ENCODE results near the gene DHFR. TPM values are rescaled to one million over a fixed set of nuclear protein-coding genes. Genes with fewer than 3 reads are reported as not detected.
A peak's percentile ranks its signal among the peaks of the same experiment; 100 is the strongest.

Gene DHFR
- total RNA-seq, 2 experiments from 2014 or later: 105 to 107 TPM

GRCh38 chr5:80623999-80624398 lies 30.8 kb downstream of the DHFR start:
- no peaks in the 10 kb centered on the region for H3K27me3 Mint-ChIP-seq

GRCh38 chr5:80622756-80623155 lies 32.0 kb downstream of the DHFR start:
- H3K4me3 Mint-ChIP-seq: no peak overlapping the region
- CTCF ChIA-PET: interaction anchor here (0.8 to 1.0 kb wide), 3 partner anchors 30 to 1249 kb away, joined by 4 to 5 read pairs (median 4); no protein-coding TSS in a partner anchor
- no peak overlapping the region for H3K27ac Mint-ChIP-seq
- no peaks in the 10 kb centered on the region for H3K9me3 Mint-ChIP-seq (ENCODE audit: low read depth)
- H3K4me1 Mint-ChIP-seq: no peaks in the 10 kb centered on the region
- intact Hi-C loops (cut with DNase I, micrococcal nuclease): no loop called here
- DNase-seq (no peak), ATAC-seq (no peak)
- H3K36me3 Mint-ChIP-seq (ENCODE audit: low read depth): peaks cover 37% of the 10 kb centered on the region
- POLR2A ChIA-PET: no interaction called here
- H3K27me3 Mint-ChIP-seq: no peaks in the 10 kb centered on the region

More at GRCh38 chr5:80623999-80624398, 30.8 kb downstream of the DHFR start:
- no peak overlapping the region for H3K27ac Mint-ChIP-seq
- ChIA-PET CTCF (no interaction called here), POLR2A (no interaction called here)
- ATAC-seq (no peak), DNase-seq (no peak)
- no peak overlapping the region for H3K4me3 Mint-ChIP-seq
- no peaks in the 10 kb centered on the region for H3K4me1 Mint-ChIP-seq
- no peaks in the 10 kb centered on the region for H3K9me3 Mint-ChIP-seq (ENCODE audit: low read depth)
- intact Hi-C loops (cut with DNase I, micrococcal nuclease): no loop called here
- peaks cover 34% of the 10 kb centered on the region for H3K36me3 Mint-ChIP-seq (ENCODE audit: low read depth)

GRCh38 chr5:80620211-80620610 lies 34.6 kb downstream of the DHFR start:
- ChIA-PET CTCF (no interaction called here), POLR2A (no interaction called here)
- H3K9me3 Mint-ChIP-seq (ENCODE audit: low read depth): no peaks in the 10 kb centered on the region
- H3K27ac Mint-ChIP-seq: no peak overlapping the region
- DNase-seq (no peak), ATAC-seq (no peak)
- no peak overlapping the region for H3K4me3 Mint-ChIP-seq
- peaks cover 33% of the 10 kb centered on the region for H3K36me3 Mint-ChIP-seq (ENCODE audit: low read depth)
- no peaks in the 10 kb centered on the region for H3K27me3 Mint-ChIP-seq
- intact Hi-C loops (cut with DNase I, micrococcal nuclease): no loop called here
- no peaks in the 10 kb centered on the region for H3K4me1 Mint-ChIP-seq

GRCh38 chr5:80619086-80619485 lies 35.7 kb downstream of the DHFR start:
- intact Hi-C loops (cut with DNase I, micrococcal nuclease): no loop called here
- no peak overlapping the region for H3K4me3 Mint-ChIP-seq
- ChIA-PET POLR2A (no interaction called here), CTCF (no interaction called here)
- H3K4me1 Mint-ChIP-seq: no peaks in the 10 kb centered on the region
- no peak overlapping the region for H3K27ac Mint-ChIP-seq
- ATAC-seq (no peak), DNase-seq (no peak)
- H3K27me3 Mint-ChIP-seq: no peaks in the 10 kb centered on the region
- H3K36me3 Mint-ChIP-seq (ENCODE audit: low read depth): peaks cover 32% of the 10 kb centered on the region
- H3K9me3 Mint-ChIP-seq (ENCODE audit: low read depth): no peaks in the 10 kb centered on the region

GRCh38 chr5:80618438-80618837 lies 36.3 kb downstream of the DHFR start:
- no peaks in the 10 kb centered on the region for H3K9me3 Mint-ChIP-seq (ENCODE audit: low read depth)
- DNase-seq: no peak
- H3K4me1 Mint-ChIP-seq: no peaks in the 10 kb centered on the region
- H3K36me3 Mint-ChIP-seq (ENCODE audit: low read depth): peaks cover 31% of the 10 kb centered on the region
- H3K4me3 Mint-ChIP-seq: no peak overlapping the region
- ChIA-PET CTCF (no interaction called here), POLR2A (no interaction called here)
- intact Hi-C loops (cut with DNase I, micrococcal nuclease): no loop called here
- no peaks in the 10 kb centered on the region for H3K27me3 Mint-ChIP-seq
- H3K27ac Mint-ChIP-seq: no peak overlapping the region
- no peak for ATAC-seq

- Mint-ChIP-seq H3K27ac (no peak overlapping the region), H3K36me3 (ENCODE audit: low read depth) (peaks cover 10% of the 10 kb centered on the region), H3K4me3 (no peak overlapping the region), H3K27me3 (no peaks in the 10 kb centered on the region), H3K4me1 (no peaks in the 10 kb centered on the region), H3K9me3 (ENCODE audit: low read depth) (no peaks in the 10 kb centered on the region)
- ChIA-PET CTCF (interaction anchor here (0.8 kb wide), 1 partner anchor 622 kb away, joined by 4 read pairs; no protein-coding TSS in a partner anchor), POLR2A (no interaction called here)
- no peak for DNase-seq
- ATAC-seq: no peak
- intact Hi-C loops (cut with DNase I, micrococcal nuclease): no loop called here
Measured at GRCh38 chr5:80615266-80615914, 39.4 kb downstream of the DHFR start.

- H3K4me3 Mint-ChIP-seq: no peak overlapping the region
- peaks cover 6% of the 10 kb centered on the region for H3K36me3 Mint-ChIP-seq (ENCODE audit: low read depth)
- ATAC-seq (no peak), DNase-seq (no peak)
- CTCF ChIA-PET: no interaction called here
- H3K4me1 Mint-ChIP-seq: no peaks in the 10 kb centered on the region
- no peaks in the 10 kb centered on the region for H3K27me3 Mint-ChIP-seq
- intact Hi-C loops (cut with DNase I, micrococcal nuclease): no loop called here
- H3K27ac Mint-ChIP-seq: no peak overlapping the region
- peaks cover 2% of the 10 kb centered on the region for H3K9me3 Mint-ChIP-seq (ENCODE audit: low read depth)
- POLR2A ChIA-PET: no interaction called here
Measured at GRCh38 chr5:80609692-80610091, 45.1 kb downstream of the DHFR start.

- intact Hi-C loops (cut with DNase I, micrococcal nuclease): no loop called here
- Mint-ChIP-seq H3K27me3 (no peaks in the 10 kb centered on the region), H3K9me3 (ENCODE audit: low read depth) (peaks cover 2% of the 10 kb centered on the region), H3K4me1 (no peaks in the 10 kb centered on the region), H3K36me3 (ENCODE audit: low read depth) (peaks cover 6% of the 10 kb centered on the region), H3K4me3 (no peak overlapping the region), H3K27ac (no peak overlapping the region)
- DNase-seq: no peak
- ChIA-PET CTCF (no interaction called here), POLR2A (no interaction called here)
- ATAC-seq: no peak
Measured at GRCh38 chr5:80608731-80609130, 46.1 kb downstream of the DHFR start.

GRCh38 chr5:80607832-80608231 lies 47.0 kb downstream of the DHFR start:
- H3K4me1 Mint-ChIP-seq: no peaks in the 10 kb centered on the region
- POLR2A ChIA-PET: no interaction called here
- intact Hi-C loops (cut with DNase I, micrococcal nuclease): no loop called here

GRCh38 chr5:80607343-80607742 lies 47.4 kb downstream of the DHFR start:
- Mint-ChIP-seq H3K36me3 (ENCODE audit: low read depth) (peaks cover 6% of the 10 kb centered on the region), H3K4me3 (no peak overlapping the region), H3K27ac (no peak overlapping the region), H3K4me1 (no peaks in the 10 kb centered on the region), H3K9me3 (ENCODE audit: low read depth) (peaks cover 2% of the 10 kb centered on the region), H3K27me3 (no peaks in the 10 kb centered on the region)
- intact Hi-C loops (cut with DNase I, micrococcal nuclease): no loop called here
- ATAC-seq: no peak
- POLR2A ChIA-PET: no interaction called here
- CTCF ChIA-PET: no interaction called here
- DNase-seq: no peak

More at GRCh38 chr5:80607832-80608231, 47.0 kb downstream of the DHFR start:
- Mint-ChIP-seq H3K27ac (no peak overlapping the region), H3K9me3 (ENCODE audit: low read depth) (peaks cover 2% of the 10 kb centered on the region), H3K27me3 (no peaks in the 10 kb centered on the region), H3K36me3 (ENCODE audit: low read depth) (peaks cover 6% of the 10 kb centered on the region), H3K4me3 (no peak overlapping the region)
- no peak for DNase-seq
- no peak for ATAC-seq
- CTCF ChIA-PET: no interaction called here

- peak; percentile 12 for DNase-seq
- Mint-ChIP-seq H3K27ac (no peak overlapping the region), H3K9me3 (ENCODE audit: low read depth) (no peaks in the 10 kb centered on the region), H3K36me3 (ENCODE audit: low read depth) (no peaks in the 10 kb centered on the region), H3K4me1 (no peaks in the 10 kb centered on the region), H3K4me3 (no peak overlapping the region), H3K27me3 (no peaks in the 10 kb centered on the region)
- CTCF ChIA-PET: interaction anchor here (1.3 kb wide), 1 partner anchor 71 kb away, joined by 3 read pairs; no protein-coding TSS in a partner anchor
- peak; percentile 74 for ATAC-seq
- POLR2A ChIA-PET: no interaction called here
- intact Hi-C loops (cut with DNase I, micrococcal nuclease): no loop called here
Measured at GRCh38 chr5:80600943-80601693, 53.7 kb downstream of the DHFR start.

- intact Hi-C loops (cut with DNase I, micrococcal nuclease): no loop called here
- CTCF ChIA-PET: no interaction called here
- ATAC-seq (no peak), DNase-seq (no peak)
- Mint-ChIP-seq H3K4me1 (no peaks in the 10 kb centered on the region), H3K9me3 (ENCODE audit: low read depth) (no peaks in the 10 kb centered on the region), H3K36me3 (ENCODE audit: low read depth) (no peaks in the 10 kb centered on the region), H3K27me3 (no peaks in the 10 kb centered on the region), H3K27ac (no peak overlapping the region), H3K4me3 (no peak overlapping the region)
- POLR2A ChIA-PET: no interaction called here
Measured at GRCh38 chr5:80597500-80597899, 57.3 kb downstream of the DHFR start.

All from activated CD4-positive, alpha-beta T cell treated with anti-CD3 and anti-CD28 coated beads for 36 hours (primary cell).